ENCODE results near the gene RPTOR. TPM values are rescaled to one million over a fixed set of nuclear protein-coding genes. Genes with fewer than 3 reads are reported as not detected.

RPTOR gene
- total and polyA plus RNA-seq, 2 donors (not counting 3 experiments of a cell fraction or from before 2014, with no cell fraction given) = 10.7 to 41.8 TPM

DNA sequence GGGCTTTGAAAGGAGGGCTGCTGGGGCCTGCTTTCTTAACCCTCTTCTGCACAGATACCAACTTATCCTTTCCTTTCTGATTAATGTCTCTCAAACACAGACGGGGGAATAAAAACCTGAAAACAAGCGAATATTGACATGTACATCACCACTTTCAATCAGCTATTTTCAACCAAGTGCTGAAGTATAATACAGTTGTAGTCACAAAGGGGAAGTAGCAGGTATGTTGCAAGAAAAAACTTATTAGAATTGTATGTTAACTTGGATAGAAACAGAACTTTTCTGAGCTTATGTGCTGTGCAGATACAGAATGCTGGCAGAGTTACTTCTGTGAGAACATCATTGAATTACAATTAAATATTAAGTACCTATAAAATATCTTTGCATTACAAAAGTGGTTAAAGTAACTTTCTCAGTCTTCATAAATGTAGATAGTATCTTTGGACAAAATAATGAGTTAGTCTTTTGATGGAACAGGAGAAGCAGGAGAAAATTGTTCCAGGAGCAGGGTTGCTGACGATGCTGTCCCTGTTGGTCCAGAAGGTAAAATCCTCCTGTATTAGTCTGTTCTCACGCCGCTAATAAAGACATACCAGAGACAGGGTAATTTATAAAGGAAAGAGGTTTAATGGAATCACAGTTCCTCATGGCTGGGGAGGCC lies 59.5 kb downstream of the RPTOR start:
- dilution Hi-C loops (cut with MboI; ENCODE audit: extremely low pct_ligation_motif_present, low sequenced_read_pairs) (no loop called here), intact Hi-C loops (cut with micrococcal nuclease) (no loop called here)
- Histone ChIP-seq H3K27me3 (ENCODE audit: control insufficient read depth in 2 of 2, insufficient read depth in 2 of 2, low read length in 2 of 2) (no peaks in the 10 kb centered on the region), H3K4me1 (ENCODE audit: control insufficient read depth, extremely low read depth, insufficient read depth, low read length) (peaks cover 6% of the 10 kb centered on the region), H3K79me2 (ENCODE audit: control insufficient read depth, insufficient read depth, low read length) (peaks cover 53% of the 10 kb centered on the region), H3K4me3 (replicated peaks in 1 of 3; ENCODE audit: insufficient read depth in 1 of 3, low read depth in 1 of 3, low read length in 3 of 3) (no peak overlapping the region), H3K27ac (ENCODE audit: insufficient read depth, low read depth, low read length) (no peak overlapping the region), H3K4me2 (ENCODE audit: insufficient read depth, low read length) (no peak overlapping the region), H2AFZ (ENCODE audit: low read depth, low read length) (no peak overlapping the region), H3K9ac (replicated peaks; ENCODE audit: extremely low read depth, insufficient read depth, low read length) (no peak overlapping the region), H3K36me3 (ENCODE audit: control insufficient read depth in 2 of 2, extremely low read depth in 1 of 2, insufficient read depth in 2 of 2, low read length in 2 of 2) (no peaks in the 10 kb centered on the region), H4K20me1 (replicated peaks; ENCODE audit: control insufficient read depth, extremely low read depth, insufficient read depth, low read length) (no peaks in the 10 kb centered on the region), H3K9me1 (replicated peaks; ENCODE audit: control insufficient read depth, extremely low read depth, insufficient read depth, low read length) (no peaks in the 10 kb centered on the region), H3K9me3 (replicated peaks; ENCODE audit: control insufficient read depth, insufficient read depth, low read length) (no peaks in the 10 kb centered on the region)
- FAIRE-seq (no peak), DNase-seq (ENCODE audit: low read depth, low spot score) (no peak)
- BruUV-seq (replicated peaks) = no TSS peak
- POLR2A ChIA-PET = no interaction called here
- TF ChIP-seq JUN (IDR thresholded peaks at IDR 0.05; ENCODE audit: borderline replicate concordance, insufficient read depth, insufficient read length, low read depth) (no peak), POLR2AphosphoS5 (IDR thresholded peaks at IDR 0.05; ENCODE audit: insufficient read depth, low read depth, low read length) (no peak), MYC (IDR thresholded peaks at IDR 0.05; ENCODE audit: low read depth, low read length) (no peak), POLR2A (IDR thresholded peaks at IDR 0.05; ENCODE audit: low read depth, low read length) (no peak), FOS (IDR thresholded peaks at IDR 0.05; ENCODE audit: borderline replicate concordance, insufficient read depth, low read length) (no peak), EZH2 (IDR thresholded peaks at IDR 0.05; ENCODE audit: borderline replicate concordance, low read depth, low read length, severe bottlenecking) (no peak), GATA2 (IDR thresholded peaks at IDR 0.05; ENCODE audit: insufficient read depth, insufficient read length, low read depth, low read length) (no peak)
- TF ChIP-seq, protein P1, sequence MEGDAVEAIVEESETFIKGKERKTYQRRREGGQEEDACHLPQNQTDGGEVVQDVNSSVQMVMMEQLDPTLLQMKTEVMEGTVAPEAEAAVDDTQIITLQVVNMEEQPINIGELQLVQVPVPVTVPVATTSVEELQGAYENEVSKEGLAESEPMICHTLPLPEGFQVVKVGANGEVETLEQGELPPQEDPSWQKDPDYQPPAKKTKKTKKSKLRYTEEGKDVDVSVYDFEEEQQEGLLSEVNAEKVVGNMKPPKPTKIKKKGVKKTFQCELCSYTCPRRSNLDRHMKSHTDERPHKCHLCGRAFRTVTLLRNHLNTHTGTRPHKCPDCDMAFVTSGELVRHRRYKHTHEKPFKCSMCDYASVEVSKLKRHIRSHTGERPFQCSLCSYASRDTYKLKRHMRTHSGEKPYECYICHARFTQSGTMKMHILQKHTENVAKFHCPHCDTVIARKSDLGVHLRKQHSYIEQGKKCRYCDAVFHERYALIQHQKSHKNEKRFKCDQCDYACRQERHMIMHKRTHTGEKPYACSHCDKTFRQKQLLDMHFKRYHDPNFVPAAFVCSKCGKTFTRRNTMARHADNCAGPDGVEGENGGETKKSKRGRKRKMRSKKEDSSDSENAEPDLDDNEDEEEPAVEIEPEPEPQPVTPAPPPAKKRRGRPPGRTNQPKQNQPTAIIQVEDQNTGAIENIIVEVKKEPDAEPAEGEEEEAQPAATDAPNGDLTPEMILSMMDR (IDR thresholded peaks at IDR 0.05; ENCODE audit: extremely low read depth in 1 of 2, insufficient read depth in 1 of 2, low read depth in 1 of 2, low read length in 2 of 2) = no peak
- TF ChIP-seq, protein P2, sequence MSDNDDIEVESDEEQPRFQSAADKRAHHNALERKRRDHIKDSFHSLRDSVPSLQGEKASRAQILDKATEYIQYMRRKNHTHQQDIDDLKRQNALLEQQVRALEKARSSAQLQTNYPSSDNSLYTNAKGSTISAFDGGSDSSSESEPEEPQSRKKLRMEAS (IDR thresholded peaks at IDR 0.05; ENCODE audit: insufficient read depth, insufficient read length) = no peak
- CTCF ChIA-PET = no interaction called here

Measured in endothelial cell of umbilical vein (primary cell).